NCI-H187 (cell line): ENCODE results near the gene FOXC1.

Experiments used
- DNase-seq, 2 experiments: peaks; one replicate each; lab custom pipeline; 2025; lab: John Stamatoyannopoulos, UW

Gene FOXC1

GRCh38 chr6:1643830-1644445, 34.2 kb downstream of the FOXC1 start:
- DNase-seq = no peak

- no peak for DNase-seq
Observed at GRCh38 chr6:1644516-1645060, 34.9 kb downstream of the FOXC1 start.

GRCh38 chr6:1645466-1646185, 35.9 kb downstream of the FOXC1 start:
- no peak for DNase-seq

- no peak for DNase-seq
Observed at GRCh38 chr6:1651362-1651761, 41.6 kb downstream of the FOXC1 start.

- DNase-seq = no peak
Observed at GRCh38 chr6:1652842-1653241, 43.1 kb downstream of the FOXC1 start.

GRCh38 chr6:1654054-1654453, 44.3 kb downstream of the FOXC1 start:
- DNase-seq = no peak

GRCh38 chr6:1657116-1657770, 47.5 kb downstream of the FOXC1 start:
- no peak for DNase-seq

GRCh38 chr6:1657771-1658165, 48.1 kb downstream of the FOXC1 start:
- no peak for DNase-seq

GRCh38 chr6:1658212-1659005, 48.7 kb downstream of the FOXC1 start:
- DNase-seq = no peak

GRCh38 chr6:1659816-1660215, 50.1 kb downstream of the FOXC1 start:
- no peak for DNase-seq

- DNase-seq = no peak
Observed at GRCh38 chr6:1662534-1662933, 52.8 kb downstream of the FOXC1 start.
